GM21786 (cell line): ENCODE results near the gene PBLD.

ENCODE experiments used
- ATAC-seq: cut with Tn5 transposase; IDR thresholded peaks from one replicate; pipeline ENCODE4 v1.9.1; 2021; ENCODE audit not compliant: unreplicated experiment

PBLD gene

GRCh38 chr10:68239069-68239468, 93.7 kb downstream of the PBLD start:
- no peak for ATAC-seq

- no peak for ATAC-seq
Measured at GRCh38 chr10:68238371-68238770, 94.4 kb downstream of the PBLD start.

- no peak for ATAC-seq
Measured at GRCh38 chr10:68237173-68237572, 95.6 kb downstream of the PBLD start.

GRCh38 chr10:68235581-68235980, 97.1 kb downstream of the PBLD start:
- ATAC-seq, result no peak

- no peak for ATAC-seq
Measured at GRCh38 chr10:68235111-68235510, 97.6 kb downstream of the PBLD start.

GRCh38 chr10:68233046-68233445, 99.7 kb downstream of the PBLD start:
- ATAC-seq, result no peak
